SH-SY5Y (cell line): ENCODE results near the gene IFIH1.

ENCODE experiments used
- GATA2 ChIP-seq: IDR thresholded peaks from 2 replicates; pipeline ENCODE4 v1.6.1; 2011; ENCODE audit warnings: mild to moderate bottlenecking, low read depth, low read length
- GATA3 ChIP-seq: IDR thresholded peaks from 2 replicates; pipeline ENCODE4 v1.6.1; 2011; ENCODE audit warnings: low read depth, mild to moderate bottlenecking, low read length, moderate library complexity

IFIH1 gene

DNA sequence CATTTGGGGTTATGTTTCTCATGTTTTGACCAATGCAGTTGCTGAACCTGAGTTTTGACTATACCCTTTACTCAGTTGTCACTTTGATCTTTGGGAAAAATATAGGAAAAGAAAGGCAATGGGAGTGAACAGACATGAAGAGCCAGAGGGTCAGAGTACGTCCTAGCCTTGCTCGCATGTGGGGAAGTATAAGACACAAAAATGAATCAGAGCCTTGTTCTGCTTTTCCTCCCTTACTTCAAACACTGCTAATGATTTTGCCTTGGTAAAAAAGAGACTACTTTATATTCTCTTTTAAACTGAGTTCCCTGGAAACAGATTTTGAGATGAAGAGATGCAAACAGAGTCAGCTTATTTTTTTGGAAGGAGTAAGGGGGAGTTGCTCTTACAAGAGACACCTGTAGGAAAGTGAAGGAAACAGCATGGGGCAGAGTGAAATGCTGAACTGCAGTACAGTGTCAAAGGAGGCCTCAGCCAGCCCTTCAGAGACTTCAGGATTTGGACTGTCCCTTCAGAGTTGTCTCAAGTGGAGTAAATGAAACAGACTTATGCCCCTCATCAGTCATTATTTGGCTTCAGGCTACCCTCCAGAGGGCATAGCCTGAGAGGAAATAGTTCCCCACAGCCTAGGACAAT, 64.1 kb downstream of the IFIH1 start:
- no peak for TF ChIP-seq GATA3

DNA sequence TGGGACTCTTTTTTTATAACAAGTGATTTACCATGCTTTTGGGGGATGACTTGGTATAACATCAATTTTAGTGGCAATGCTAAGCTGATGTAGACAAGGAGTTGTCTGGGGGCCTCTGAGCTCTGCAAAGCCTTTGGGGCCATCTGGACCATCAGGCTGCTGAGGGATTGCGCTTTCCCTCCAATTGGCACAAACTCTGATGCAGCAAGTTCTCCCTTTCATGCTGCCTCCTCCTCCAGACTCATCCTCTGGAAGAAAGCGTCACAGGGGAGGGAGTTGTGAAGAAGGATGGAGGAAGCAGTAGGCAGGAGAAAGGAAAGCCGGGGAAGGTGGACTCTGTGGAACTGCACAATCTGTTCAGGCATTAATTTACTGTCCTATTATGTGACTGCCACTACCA, 65.0 kb downstream of the IFIH1 start:
- no peak for TF ChIP-seq GATA2
- TF ChIP-seq GATA3, result no peak

DNA sequence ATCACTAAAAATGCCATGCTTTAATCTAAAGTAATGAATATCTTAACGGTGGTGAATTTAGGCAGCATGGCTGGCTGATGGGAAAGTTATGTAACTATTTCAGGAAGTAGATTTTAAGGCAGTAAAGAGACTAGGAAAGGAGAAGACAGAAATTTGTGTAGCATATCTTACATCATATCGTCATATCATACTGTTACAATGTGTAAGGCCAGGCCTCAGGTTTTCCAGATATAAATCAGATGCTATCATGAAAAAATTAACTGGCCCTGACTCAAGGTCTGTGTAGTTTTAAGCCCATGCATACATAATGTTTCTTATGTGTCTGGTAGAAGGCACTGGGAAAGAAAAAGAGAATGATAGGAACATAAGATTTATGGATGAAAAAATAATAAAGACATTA, 66.3 kb downstream of the IFIH1 start:
- TF ChIP-seq GATA3 (no peak), GATA2 (no peak)

DNA sequence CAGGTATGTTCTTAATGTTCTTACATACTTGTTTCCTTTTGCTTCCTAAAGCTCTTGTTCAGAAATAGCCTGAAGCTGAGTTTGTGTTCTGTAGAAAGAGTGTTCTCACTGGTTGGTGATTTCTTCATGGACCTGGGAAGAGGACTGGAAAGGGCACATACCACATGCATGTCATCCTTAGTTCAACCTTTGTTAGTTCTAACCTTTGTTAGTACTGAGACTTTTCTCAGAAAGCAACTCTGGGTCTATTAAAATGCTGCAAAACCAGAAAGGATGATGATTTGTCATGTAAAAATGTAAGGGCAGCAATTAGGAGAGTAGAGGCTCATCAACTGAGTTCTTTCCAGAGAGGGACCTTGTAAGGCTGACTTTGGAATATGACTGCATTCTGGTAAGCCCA, 72.7 kb downstream of the IFIH1 start:
- TF ChIP-seq GATA2 (no peak), GATA3 (no peak)

DNA sequence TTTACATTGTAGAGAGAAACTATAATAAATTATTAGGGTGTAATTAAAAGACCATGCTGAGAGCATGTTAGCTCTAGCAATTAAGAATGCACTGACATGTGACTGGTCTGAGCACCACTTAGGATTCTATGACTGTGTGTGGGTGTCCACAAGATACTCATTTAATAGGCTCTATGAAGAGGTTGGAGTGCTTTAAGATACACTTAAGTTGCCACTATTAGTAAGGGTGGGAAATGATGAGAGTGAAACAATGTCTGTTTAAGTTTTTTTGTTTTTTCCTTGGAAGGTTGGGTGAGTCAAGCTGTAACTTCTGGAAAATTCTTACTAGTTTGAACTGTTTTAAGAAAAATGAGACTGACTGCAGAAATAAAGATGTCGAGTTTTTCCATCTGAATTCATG, 73.4 kb downstream of the IFIH1 start:
- no peak for TF ChIP-seq GATA2
- TF ChIP-seq GATA3, result no peak

DNA sequence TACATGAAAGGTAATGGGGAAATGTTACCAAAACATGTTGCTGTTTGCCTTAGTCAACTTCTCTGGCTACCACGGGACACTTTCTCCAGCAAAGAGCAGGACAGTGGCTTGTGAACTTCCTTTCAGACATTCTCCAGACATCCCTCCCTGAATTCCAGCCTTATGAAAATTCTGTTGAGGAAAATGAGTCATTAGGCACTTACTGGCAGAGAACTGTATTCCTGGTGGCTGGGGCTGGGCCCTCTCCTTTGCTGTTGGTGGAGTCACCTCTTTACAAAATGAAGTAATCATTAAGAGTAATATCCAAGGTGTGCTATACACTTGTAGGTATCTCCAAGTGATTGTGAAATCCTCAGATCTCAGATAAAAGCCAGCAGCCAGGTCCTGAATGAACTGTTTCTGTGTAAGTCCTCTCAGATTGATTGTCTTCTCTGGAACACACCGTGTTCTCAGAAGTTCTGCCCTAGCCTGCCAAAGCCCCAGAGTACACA, 73.9 kb downstream of the IFIH1 start:
- TF ChIP-seq GATA2, result no peak
- no peak for TF ChIP-seq GATA3

DNA sequence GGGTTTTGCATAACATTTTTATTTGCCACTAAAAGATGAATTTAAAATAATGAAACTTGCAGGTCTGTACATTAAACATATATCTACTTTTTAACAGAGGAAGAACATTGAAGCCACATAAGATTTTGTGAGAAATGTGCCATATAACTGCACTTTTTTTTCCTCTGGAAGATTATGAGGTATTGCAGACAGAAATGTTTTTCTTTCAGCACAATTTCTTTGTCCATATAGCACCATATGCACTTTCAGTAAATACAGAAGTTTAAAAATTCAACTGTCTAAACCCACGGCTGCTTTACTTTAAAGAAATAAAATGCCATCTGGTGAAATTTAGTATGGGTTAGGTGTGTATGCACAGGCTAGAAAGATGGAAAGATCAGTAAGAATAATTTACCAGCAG, 74.8 kb downstream of the IFIH1 start:
- TF ChIP-seq GATA3 (no peak), GATA2 (no peak)

DNA sequence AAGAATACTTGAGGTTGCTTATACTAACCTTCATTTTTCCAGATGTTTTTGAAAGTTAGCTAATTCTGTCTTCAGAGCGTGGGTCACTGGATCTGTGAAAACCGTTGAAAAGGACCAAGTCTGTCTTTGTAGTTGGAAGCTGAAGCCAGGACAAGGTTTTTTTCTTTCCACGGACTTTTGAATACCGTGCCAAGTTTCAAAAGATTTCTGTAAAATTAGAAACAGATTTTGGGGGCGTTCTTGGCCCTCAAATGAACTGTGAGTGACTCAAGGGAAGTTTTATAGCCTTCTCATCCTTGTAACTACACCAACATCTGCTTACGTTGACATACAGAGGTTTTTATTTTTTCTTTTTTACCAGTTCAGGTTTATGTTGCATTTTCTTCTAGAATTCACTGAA, 75.2 kb downstream of the IFIH1 start, which contains the start of gene FAP:
Gene FAP (minus strand): TSS at position 152 of the 400 bp plus-strand sequence. CDS start 118 bp downstream, at position 34.
- TF ChIP-seq GATA3, result no peak
- no peak for TF ChIP-seq GATA2

DNA sequence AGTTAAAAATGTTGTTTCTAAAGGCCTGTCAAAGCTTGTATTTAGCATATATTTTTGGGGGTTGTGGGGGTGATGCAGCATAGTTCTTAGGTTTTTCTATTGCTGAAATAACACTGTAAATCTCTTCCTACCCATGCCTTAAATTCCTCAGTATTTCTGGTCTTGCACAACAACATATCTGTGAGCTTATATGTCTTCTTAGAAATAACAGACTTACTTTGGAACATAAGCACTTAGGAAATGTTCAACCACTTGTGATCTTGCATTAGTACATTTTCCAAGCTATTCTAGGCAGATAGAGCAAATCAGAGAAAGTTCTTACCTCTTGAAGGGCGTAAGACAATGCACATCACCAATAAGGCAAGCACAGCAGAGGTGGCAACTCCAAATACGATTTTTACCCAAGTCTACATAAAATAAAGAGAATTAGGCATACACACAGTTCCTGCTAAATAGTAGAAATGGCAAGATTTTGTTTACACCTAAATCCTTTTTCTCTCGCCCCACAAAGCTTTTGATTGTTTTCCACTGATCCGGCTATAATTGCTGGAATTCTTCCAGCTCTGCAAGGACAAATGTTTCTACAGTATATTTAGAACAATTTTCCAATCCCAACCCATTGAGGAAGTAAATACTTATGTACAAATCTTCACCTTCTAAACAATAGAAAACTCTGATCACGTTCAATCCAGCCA, 75.8 kb downstream of the IFIH1 start:
- TF ChIP-seq GATA2, result no peak
- TF ChIP-seq GATA3, result no peak

DNA sequence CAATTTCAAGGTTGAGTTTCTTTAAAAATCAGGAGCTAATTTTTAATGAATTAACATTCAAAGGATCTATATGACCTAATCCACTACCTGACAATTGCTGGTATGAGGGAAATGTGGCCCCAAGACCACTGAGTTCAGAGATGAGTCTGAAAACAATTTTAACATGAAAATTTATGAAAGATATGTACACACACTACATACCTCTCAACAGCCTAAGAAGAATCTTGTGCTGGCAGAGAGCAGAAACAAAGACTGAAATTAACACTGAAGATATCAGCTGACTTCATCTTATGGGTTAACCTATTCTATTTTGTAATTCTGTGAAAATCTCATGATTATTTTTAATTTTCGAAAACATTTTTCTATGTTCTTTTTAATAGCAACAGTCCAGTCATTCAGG, 76.9 kb downstream of the IFIH1 start:
- TF ChIP-seq GATA3 (no peak), GATA2 (no peak)

DNA sequence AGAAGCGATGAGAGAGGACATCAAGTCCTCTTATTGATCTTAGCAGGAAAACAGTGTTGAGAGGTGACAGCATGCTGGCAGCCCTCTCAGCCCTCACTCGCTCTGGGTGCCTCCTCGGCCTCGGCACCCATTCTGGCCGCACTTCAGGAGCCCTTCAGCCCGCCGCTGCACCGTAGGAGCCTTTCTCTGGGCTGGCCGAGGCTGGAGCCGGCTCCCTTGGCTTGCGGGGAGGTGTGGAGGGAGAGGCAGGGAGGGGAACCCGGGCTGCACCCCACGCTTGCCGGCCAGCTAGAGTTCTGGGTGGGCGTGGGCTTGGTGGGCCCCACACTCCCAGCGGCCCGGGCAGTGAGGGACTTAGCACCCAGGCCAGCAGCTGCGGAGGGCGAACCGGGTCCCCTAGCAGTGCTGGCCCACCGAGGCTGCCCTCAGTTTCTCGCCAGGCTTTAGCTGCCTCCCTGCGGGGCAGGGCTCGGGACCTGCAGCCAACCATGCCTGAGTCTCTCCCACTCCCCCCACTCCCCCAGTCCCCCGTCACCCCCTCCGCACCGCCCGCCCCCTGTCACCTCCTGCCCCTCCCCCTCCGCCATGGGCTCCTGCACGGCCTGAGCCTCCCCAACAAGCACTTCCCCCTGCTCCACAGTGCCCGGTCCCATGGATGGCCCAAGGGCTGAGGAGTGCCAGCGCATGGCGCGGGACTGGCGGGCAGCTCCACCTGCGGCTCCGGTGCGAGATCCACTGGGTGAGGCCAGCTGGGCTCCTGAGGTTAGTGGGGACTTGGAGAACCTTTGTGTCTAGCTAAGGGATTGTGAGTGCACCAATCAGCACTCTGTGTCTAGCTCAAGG, 83.6 kb downstream of the IFIH1 start:
- TF ChIP-seq GATA3 (no peak), GATA2 (no peak)

DNA sequence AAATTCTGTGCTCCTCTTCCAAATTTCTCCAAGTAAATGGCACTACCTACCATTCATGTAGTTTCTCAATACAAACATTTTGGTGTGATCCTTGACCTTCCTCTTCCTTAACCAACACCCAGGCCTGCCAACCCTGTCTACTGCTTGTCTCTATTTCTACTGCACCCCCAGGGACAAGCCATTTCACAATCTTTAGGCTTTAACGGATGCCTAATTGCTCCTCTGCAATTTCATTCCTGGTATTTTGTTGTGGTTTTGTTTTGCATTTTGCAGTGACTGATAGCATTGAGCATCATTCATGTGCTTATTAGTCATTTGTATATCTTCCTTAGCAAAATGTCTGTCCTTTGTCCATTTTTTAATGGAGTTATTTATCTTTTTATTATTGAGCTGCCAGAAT, 85.3 kb downstream of the IFIH1 start:
- TF ChIP-seq GATA3 (no peak), GATA2 (no peak)

DNA sequence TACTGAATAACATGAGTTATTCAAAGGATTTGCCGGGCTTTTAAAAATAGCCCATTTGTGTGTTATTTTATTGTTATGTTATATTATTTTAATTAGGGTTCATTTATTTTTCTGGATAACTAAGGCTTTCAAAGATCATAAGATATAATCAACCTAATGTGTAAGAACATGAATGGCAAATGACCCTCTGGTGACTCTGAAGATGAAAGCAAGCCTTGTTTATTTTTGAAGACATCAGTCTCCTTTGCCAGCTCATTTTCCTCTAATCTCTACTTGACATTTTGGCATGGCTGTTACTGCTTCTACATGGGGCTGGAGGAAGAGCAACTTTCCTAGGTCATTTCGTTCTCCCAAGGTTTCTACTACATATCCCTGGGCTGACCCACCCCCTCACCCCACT, 85.8 kb downstream of the IFIH1 start:
- no peak for TF ChIP-seq GATA3
- no peak for TF ChIP-seq GATA2

DNA sequence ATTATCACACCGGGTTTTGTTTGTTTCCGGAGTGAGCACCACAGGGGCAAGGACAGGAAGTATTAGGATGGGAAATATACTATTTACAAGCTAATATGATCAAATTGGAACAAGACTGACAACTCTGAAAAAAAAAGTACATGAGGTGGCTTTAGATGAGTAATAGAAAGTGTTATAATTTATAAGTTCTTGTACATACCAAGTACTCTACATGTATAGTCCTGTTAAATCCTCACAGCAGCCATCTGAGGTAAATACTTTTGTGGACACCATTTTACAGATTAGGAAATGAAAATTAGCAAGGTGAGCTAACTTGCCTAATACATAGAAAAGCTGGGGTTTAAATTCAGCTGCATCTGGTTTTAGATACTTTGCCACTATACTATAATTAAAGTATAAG, 86.5 kb downstream of the IFIH1 start:
- TF ChIP-seq GATA3, result no peak
- TF ChIP-seq GATA2, result no peak

DNA sequence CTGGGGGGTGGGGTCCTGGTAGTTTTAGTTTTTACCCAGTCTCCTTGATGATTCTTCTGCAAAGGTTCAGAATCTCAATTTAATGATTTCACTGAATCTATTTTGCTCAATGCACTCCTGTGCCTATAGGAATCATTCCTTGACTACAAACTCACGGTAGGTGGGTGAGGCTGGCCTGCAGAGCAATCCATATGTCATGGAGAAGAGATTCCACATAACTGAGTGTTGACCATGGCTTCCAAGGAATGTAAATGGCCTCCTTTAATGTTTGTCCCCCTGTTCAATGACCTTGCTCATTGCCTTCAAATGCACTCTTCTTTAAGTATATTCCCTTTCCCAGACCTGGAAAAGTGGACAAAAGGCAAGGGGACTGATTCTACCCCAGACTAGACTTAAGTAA, 87.7 kb downstream of the IFIH1 start:
- no peak for TF ChIP-seq GATA3
- TF ChIP-seq GATA2, result no peak

DNA sequence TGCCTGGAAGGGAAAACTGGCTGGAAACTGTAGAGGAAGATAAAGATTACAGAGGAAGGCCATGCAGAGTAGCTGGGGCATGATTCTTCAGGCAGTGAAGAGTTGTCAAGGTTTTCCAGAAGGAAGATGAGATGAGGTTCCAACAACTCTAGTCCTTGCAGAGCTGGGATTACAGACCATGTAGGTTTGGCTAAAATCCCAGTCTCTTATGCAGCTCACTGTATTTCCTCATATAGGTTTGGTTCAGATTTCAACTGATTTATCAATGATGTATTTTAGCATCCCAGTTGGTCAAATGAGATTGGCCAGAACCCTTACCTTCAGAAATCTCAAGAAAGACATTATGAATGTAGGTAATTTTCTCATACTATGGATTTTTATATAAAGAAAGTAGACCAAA, 91.6 kb downstream of the IFIH1 start:
- TF ChIP-seq GATA2 (no peak), GATA3 (no peak)

DNA sequence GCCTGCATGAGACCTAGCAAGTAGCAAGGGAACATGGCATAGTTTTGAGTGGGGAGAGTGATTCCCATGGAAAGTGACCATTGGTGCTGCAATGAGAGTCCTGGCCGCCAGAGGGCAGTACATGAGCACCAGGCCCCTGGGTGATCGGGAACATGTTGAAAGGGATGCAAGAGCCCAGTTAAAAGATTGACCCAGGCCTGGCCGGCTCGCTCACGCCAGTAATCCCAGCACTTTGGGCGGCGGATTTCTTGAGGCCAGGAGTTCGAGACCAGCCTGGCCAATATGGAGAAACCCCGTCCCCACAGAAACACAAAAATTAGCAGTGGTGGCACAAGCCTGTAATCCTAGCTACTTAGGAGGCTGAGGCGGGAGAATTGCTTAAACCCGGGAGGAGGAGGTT, 97.4 kb downstream of the IFIH1 start:
- no peak for TF ChIP-seq GATA2
- TF ChIP-seq GATA3, result no peak
